HFFc6 (cell line): ENCODE measurements around the gene MORC1. TPM values are rescaled to one million over a fixed set of nuclear protein-coding genes. Genes with fewer than 3 reads are reported as not detected.

Experiments used
- DNase-seq: peaks from one replicate; pipeline ENCODE4 v3.0.0-alpha.2; 2018
- H3K27ac Mint-ChIP-seq: 2 replicates; pipeline ENCODE4 v1.8.0; 2020; ENCODE audit warnings: mild to moderate bottlenecking, mixed read lengths
- H3K27me3 Mint-ChIP-seq: 2 replicates; pipeline ENCODE4 v1.8.0; 2021; ENCODE audit warnings: mild to moderate bottlenecking, moderate library complexity, mixed read lengths; ENCODE audit not compliant: insufficient read depth
- H3K36me3 Mint-ChIP-seq: 2 replicates; pipeline ENCODE4 v1.8.0; 2021; ENCODE audit warnings: low read depth, mixed read lengths
- H3K4me1 Mint-ChIP-seq: 2 replicates; pipeline ENCODE4 v1.8.0; 2020; ENCODE audit warnings: low read depth, mixed read lengths
- H3K4me3 Mint-ChIP-seq: 2 replicates; pipeline ENCODE4 v1.8.0; 2020; ENCODE audit warnings: mild to moderate bottlenecking, moderate library complexity, mixed read lengths
- H3K9me3 Mint-ChIP-seq: 2 replicates; pipeline ENCODE4 v1.8.0; 2020; ENCODE audit warnings: mild to moderate bottlenecking, mixed read lengths
- total RNA-seq, 6 experiments: library from RNA; stranded (reverse); fragmentation: NEBNext Ultra II Directional; extraction: Animal tissue kit (Norgen Biotek cat#: 25700); gene quantifications; 2 replicates in 1 of 6; 3 replicates in 5 of 6; pipeline ENCODE4 v1.2.3, GENCODE V29; 2021
- TF ChIP-seq, protein P1 (sequence below): fragments of 200-600 bp; sonication (generic); IDR thresholded peaks from 2 replicates; pipeline ENCODE4 v1.5.0; 2021; ENCODE audit warnings: antibody characterized with exemption, mild to moderate bottlenecking

MORC1 gene
- total RNA-seq, 6 experiments from 2014 or later: not detected

DNA sequence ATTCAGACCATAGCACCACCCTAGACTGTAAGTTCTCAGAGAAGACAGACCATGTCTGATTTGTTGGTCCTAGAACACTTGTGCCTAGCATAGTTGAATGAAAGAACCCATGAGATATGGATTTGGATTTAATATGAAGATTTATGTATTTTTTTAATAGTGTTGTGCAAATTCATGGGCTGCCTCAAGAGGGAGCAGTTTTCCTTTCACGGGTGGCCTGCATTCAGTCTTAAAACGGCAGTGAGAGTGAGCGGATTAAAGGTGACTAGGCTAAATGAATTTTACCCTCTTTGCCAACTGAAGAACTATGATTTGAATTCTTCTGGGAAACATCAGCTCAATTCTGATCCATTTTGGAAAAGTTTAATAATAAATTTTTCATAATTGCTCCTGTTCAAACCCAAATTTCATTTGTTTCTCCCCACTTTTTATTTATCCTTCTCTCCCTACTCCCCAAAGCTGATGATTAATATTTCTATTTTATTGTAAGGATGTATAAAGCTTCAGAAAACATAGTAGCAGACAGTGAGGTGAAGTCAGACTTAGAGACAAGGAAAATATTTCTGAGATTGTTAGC lies 67.3 kb downstream of the MORC1 start:
- TF ChIP-seq, protein P1, sequence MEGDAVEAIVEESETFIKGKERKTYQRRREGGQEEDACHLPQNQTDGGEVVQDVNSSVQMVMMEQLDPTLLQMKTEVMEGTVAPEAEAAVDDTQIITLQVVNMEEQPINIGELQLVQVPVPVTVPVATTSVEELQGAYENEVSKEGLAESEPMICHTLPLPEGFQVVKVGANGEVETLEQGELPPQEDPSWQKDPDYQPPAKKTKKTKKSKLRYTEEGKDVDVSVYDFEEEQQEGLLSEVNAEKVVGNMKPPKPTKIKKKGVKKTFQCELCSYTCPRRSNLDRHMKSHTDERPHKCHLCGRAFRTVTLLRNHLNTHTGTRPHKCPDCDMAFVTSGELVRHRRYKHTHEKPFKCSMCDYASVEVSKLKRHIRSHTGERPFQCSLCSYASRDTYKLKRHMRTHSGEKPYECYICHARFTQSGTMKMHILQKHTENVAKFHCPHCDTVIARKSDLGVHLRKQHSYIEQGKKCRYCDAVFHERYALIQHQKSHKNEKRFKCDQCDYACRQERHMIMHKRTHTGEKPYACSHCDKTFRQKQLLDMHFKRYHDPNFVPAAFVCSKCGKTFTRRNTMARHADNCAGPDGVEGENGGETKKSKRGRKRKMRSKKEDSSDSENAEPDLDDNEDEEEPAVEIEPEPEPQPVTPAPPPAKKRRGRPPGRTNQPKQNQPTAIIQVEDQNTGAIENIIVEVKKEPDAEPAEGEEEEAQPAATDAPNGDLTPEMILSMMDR: peak; percentile 70
- Mint-ChIP-seq H3K27ac (no peak overlapping the region), H3K27me3 (no peaks in the 10 kb centered on the region), H3K36me3 (no peaks in the 10 kb centered on the region), H3K9me3 (peaks cover 4% of the 10 kb centered on the region; the same call in 1 of the 2 replicates), H3K4me1 (no peaks in the 10 kb centered on the region), H3K4me3 (no peak overlapping the region)
- no peak for DNase-seq

DNA sequence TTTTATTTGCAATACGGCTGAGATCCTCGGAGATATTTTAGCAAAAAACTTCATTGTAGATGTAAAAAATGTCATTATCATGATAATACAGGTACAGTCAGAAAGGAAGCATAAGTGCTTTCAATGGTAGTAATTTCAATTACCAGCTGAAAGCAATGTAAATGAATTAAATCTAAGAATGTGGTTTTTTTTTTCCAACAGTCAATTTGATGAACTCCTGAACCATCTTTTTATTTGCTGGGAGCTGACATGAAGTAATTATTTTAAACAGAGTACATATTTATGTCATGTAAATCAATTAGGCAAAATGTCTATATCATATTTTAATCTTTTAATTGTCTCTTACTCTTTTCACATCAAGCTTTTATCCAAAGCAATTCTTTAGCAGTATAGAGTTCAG lies 70.6 kb downstream of the MORC1 start:
- Mint-ChIP-seq H3K27me3 (no peaks in the 10 kb centered on the region), H3K36me3 (no peaks in the 10 kb centered on the region), H3K27ac (no peak overlapping the region), H3K9me3 (peaks cover 9% of the 10 kb centered on the region; the same call in 1 of the 2 replicates), H3K4me1 (no peaks in the 10 kb centered on the region), H3K4me3 (no peak overlapping the region)
- TF ChIP-seq, protein P1: no peak
- no peak for DNase-seq

DNA sequence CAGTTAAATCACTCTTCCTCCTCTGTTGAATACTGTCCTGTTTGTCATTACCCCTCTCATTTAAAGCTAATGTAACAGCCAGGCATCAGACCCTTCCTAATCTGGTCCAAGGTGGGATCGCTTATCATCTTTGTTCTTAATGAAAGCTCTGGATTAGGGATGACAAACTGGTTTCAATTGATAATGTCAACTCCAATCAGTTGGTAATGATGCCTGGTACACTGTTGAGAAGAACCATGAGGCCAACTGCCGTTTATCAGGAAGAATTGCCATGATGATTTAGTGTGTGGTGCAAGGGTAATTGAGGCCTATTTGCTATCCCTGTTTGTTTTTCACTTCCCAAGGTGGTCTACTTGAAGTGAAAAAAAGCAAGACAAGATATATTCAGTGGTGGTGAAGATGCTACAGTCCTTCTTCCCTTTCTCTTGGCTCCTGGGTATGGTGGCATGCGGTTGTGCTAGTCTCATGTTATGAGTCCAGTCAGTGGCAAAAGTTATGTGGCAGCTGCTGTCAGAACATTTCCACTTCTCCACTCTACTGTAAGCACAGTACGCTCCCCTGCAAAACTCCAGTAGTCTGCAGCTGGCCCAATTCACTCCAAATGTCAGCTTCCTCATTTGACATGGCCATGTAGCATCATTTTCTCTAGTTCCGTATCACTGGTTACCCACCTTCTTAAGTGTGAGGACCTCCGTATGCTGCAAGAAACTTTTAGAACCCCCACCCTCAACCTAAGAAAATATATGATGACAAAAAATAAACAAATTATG lies 72.5 kb downstream of the MORC1 start:
- no peak overlapping the region for H3K27ac Mint-ChIP-seq
- TF ChIP-seq, protein P1: no peak
- H3K27me3 Mint-ChIP-seq: no peaks in the 10 kb centered on the region
- no peak overlapping the region for H3K4me3 Mint-ChIP-seq
- DNase-seq: no peak
- peaks cover 14% of the 10 kb centered on the region for H3K9me3 Mint-ChIP-seq
- H3K4me1 Mint-ChIP-seq: no peaks in the 10 kb centered on the region
- H3K36me3 Mint-ChIP-seq: no peaks in the 10 kb centered on the region

DNA sequence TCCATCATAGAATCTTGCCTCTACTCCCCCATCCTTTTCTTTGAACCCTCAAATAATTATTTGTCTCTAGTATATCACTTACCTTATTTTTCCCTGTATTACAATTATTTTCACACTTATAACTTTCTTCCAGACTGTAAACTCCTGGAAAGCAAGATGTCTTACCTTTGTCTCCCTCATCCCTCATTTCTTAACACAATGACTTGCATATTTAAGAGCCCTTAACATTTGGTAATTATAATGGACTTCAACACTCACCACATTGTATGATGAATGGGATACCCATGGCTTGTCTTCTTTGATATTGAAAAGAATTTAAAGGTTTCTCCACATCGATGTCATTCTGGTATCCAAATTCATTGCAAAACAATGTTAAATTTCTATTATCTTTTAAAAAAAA lies 82.9 kb downstream of the MORC1 start:
- no peak for DNase-seq
- TF ChIP-seq, protein P1: no peak
- Mint-ChIP-seq H3K9me3 (peaks cover 13% of the 10 kb centered on the region), H3K36me3 (peaks cover 5% of the 10 kb centered on the region; the same call in 1 of the 2 replicates), H3K27ac (no peak overlapping the region), H3K4me3 (no peak overlapping the region), H3K27me3 (no peaks in the 10 kb centered on the region; the same call in 1 of the 2 replicates), H3K4me1 (no peaks in the 10 kb centered on the region)

DNA sequence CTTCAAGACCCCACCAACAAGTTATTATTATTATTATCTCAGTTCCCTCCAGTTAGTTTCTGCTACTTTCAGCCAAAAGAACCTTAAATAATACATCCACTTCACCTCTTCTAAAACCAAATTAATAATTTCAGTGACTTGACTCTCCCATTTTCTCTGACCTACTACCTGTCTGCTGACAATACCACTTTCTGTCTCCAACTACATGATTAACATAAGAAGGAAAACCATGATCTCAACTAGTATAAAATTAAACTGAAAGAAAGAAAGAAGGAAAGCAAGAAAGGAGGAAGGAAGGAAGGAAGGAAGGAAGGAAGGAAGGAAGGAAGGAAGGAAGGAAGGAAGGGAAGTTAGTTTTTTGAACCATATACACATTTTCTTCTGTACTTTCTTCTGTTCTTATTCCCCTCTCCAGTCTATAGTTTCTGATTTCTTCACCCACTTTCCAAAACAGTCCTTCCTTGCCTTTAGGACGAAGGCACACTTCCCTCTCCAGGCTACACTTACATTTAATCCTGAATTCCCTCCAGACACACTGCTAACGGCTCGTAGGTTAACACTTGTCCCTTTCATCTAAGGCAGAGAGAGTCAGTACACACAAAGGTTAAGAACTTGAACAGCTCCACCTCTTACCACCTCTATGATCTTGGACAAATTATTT lies 84.8 kb downstream of the MORC1 start:
- Mint-ChIP-seq H3K9me3 (peaks cover 3% of the 10 kb centered on the region), H3K4me1 (no peaks in the 10 kb centered on the region), H3K27me3 (peaks cover 1% of the 10 kb centered on the region; the same call in 1 of the 2 replicates), H3K4me3 (no peak overlapping the region), H3K36me3 (no peaks in the 10 kb centered on the region), H3K27ac (no peak overlapping the region)
- DNase-seq: no peak
- TF ChIP-seq, protein P1: no peak
